ENCODE data around the gene EXO1.

DNA sequence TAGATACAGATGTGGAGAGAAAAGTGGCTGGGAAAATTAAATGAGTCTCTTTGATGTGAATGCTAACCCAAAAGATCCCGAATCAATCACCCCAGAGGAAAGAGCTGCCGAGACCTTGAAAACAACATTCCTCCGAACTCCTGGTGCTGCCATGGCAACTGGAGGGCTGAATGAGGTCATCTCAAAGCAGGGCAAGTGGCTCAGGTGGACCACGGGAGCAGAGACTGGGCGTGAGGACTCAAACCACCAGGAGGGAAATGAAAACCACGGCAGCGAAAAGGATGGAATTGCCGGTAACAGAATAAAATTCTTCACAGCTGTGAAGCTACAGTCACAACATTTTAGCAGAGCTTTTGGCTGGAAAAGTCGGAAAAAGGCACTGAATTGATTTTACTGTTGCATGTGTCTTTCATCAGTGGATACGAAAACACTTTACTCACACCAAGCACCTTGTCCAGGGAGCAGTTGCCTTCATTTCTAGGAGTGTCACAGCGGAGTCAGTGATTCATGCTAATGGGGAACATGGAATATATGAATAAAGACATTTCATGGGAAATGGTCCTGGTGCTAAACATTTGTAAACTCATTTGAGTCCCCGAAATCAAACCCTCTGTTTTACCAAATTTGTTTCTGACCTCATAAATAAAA, 86.3 kb downstream of the EXO1 start:
- TF ChIP-seq POLR2AphosphoS5 (IDR thresholded peaks at IDR 0.05; ENCODE audit: control insufficient read depth, insufficient read depth, low read depth, low read length): no peak
- TF ChIP-seq NR2C2 (CRISPR knock-in tag; IDR thresholded peaks at IDR 0.05): no peak
- no peak for TF ChIP-seq NR2C2 (tag; IDR thresholded peaks at IDR 0.05)
